Hematopoietic multipotent progenitor cell treated with erythropoietin and hydrocortisone succinate and interleukin-3 and kit ligand, for 15 days (in vitro differentiated cells): ENCODE measurements around the gene WASL.
"Not testable (repeated sequence)": the region's sequence is repeated elsewhere in the genome, so short reads cannot be mapped to it uniquely, and the experiment has no call there.

Experiments
- DNase-seq: peaks from one replicate; pipeline ENCODE4 v3.0.0-alpha.2; 2015; ENCODE audit warnings: low spot score

Gene WASL

GRCh38 chr7:123658023-123658422 lies 90.8 kb downstream of the WASL start:
- DNase-seq = no peak

GRCh38 chr7:123657304-123657685 lies 91.5 kb downstream of the WASL start:
- DNase-seq = no peak

- DNase-seq = no peak
Observed at GRCh38 chr7:123656544-123657303, 92.1 kb downstream of the WASL start.

- DNase-seq = no peak
Observed at GRCh38 chr7:123655614-123656013, 93.2 kb downstream of the WASL start, which contains the start of gene LMOD2. TSS of gene LMOD2 (plus strand) at chr7:123655866. CDS start at chr7:123655964, 98 bp downstream.

- DNase-seq = no peak
Observed at GRCh38 chr7:123653162-123653561, 95.6 kb downstream of the WASL start.

- DNase-seq = no peak
Observed at GRCh38 chr7:123652406-123652805, 96.4 kb downstream of the WASL start.

- DNase-seq = no peak
Observed at GRCh38 chr7:123650595-123650994, 98.2 kb downstream of the WASL start.

- DNase-seq = no peak
Observed at GRCh38 chr7:123649964-123650363, 98.8 kb downstream of the WASL start.

- DNase-seq = no peak
Observed at GRCh38 chr7:123647106-123647730, 101.6 kb downstream of the WASL start.

GRCh38 chr7:123645516-123645915 lies 103.3 kb downstream of the WASL start:
- no peak for DNase-seq

- no peak for DNase-seq
Observed at GRCh38 chr7:123643495-123644441, 105.0 kb downstream of the WASL start.

GRCh38 chr7:123641901-123642300 lies 106.9 kb downstream of the WASL start:
- DNase-seq = no peak

GRCh38 chr7:123640583-123640982 lies 108.2 kb downstream of the WASL start:
- DNase-seq = no peak

GRCh38 chr7:123639631-123640030 lies 109.2 kb downstream of the WASL start:
- no peak for DNase-seq

GRCh38 chr7:123637878-123638277 lies 110.9 kb downstream of the WASL start:
- no peak for DNase-seq

GRCh38 chr7:123637203-123637602 lies 111.6 kb downstream of the WASL start:
- no peak for DNase-seq

- DNase-seq = no peak
Observed at GRCh38 chr7:123635551-123636359, 113.0 kb downstream of the WASL start.

GRCh38 chr7:123634011-123634573 lies 114.7 kb downstream of the WASL start:
- DNase-seq = not testable (repeated sequence)

- no peak for DNase-seq
Observed at GRCh38 chr7:123633553-123633952, 115.2 kb downstream of the WASL start.

GRCh38 chr7:123632808-123633207 lies 116.0 kb downstream of the WASL start:
- no peak for DNase-seq
